Mesenchymal stem cell (in vitro differentiated cells and primary cell): ENCODE data around the gene RRP1.

Experiments
- DNase-seq: peaks from one replicate; pipeline ENCODE4 v3.0.0-alpha.2; 2013
- H2AFZ ChIP-seq: one replicate; pipeline ENCODE4 v1.6.1; 2013; ENCODE audit warnings: low read depth, mild to moderate bottlenecking, control low read depth, inconsistent platforms, low read length, moderate library complexity
- H2AK5ac ChIP-seq: 2 replicates; pipeline ENCODE4 v1.6.1; 2013; ENCODE audit warnings: low read length, moderate library complexity, mild to moderate bottlenecking, inconsistent platforms; ENCODE audit not compliant: severe bottlenecking
- H2BK120ac ChIP-seq: one replicate; pipeline ENCODE4 v1.6.1; 2013; ENCODE audit warnings: low read depth, mild to moderate bottlenecking, inconsistent platforms, low read length, moderate library complexity
- H2BK12ac ChIP-seq, 2 experiments: one replicate each; pipeline ENCODE4 v1.6.1; 2013; ENCODE audit warnings: inconsistent platforms in 2 of 2, low read length in 2 of 2, mild to moderate bottlenecking in 2 of 2, moderate library complexity in 2 of 2, control low read depth in 1 of 2
- H2BK15ac ChIP-seq: one replicate; pipeline ENCODE4 v1.6.1; 2013; ENCODE audit warnings: mild to moderate bottlenecking, low read depth, inconsistent platforms; ENCODE audit not compliant: poor library complexity, severe bottlenecking
- H2BK5ac ChIP-seq: 2 replicates; pipeline ENCODE4 v1.6.1; 2013; ENCODE audit warnings: low read depth, mild to moderate bottlenecking, low read length, control low read depth, inconsistent platforms; ENCODE audit not compliant: poor library complexity, severe bottlenecking
- H3K14ac ChIP-seq, 2 experiments: one replicate each; pipeline ENCODE4 v1.6.1; 2013; ENCODE audit warnings: inconsistent platforms in 2 of 2, low read length in 2 of 2, control low read depth in 1 of 2, mild to moderate bottlenecking in 1 of 2, moderate library complexity in 1 of 2
- H3K18ac ChIP-seq, 2 experiments: one replicate each; pipeline ENCODE4 v1.6.1; 2013; ENCODE audit warnings: inconsistent platforms in 2 of 2, low read length in 2 of 2, control low read depth in 1 of 2, low read depth in 1 of 2, mild to moderate bottlenecking in 1 of 2
- H3K23ac ChIP-seq, 2 experiments: one replicate each; pipeline ENCODE4 v1.6.1; 2013; ENCODE audit warnings: inconsistent platforms in 2 of 2, low read length in 2 of 2, mild to moderate bottlenecking in 2 of 2, moderate library complexity in 2 of 2, control low read depth in 1 of 2
- H3K27ac ChIP-seq: 2 replicates; pipeline ENCODE4 v1.5.1; 2013; ENCODE audit warnings: mild to moderate bottlenecking, moderate library complexity, low read length, control low read depth, inconsistent platforms; ENCODE audit not compliant: poor library complexity, severe bottlenecking
- H3K27me3 ChIP-seq, 2 experiments: 2 replicates each; pipeline versions ENCODE4 v1.6.1 to v1.7.0; 2013; ENCODE audit warnings: low read length in 2 of 2, mild to moderate bottlenecking in 2 of 2, moderate library complexity in 2 of 2, control low read depth in 1 of 2, inconsistent platforms in 1 of 2; ENCODE audit not compliant: control insufficient read depth in 1 of 2, insufficient read depth in 1 of 2
- H3K36me3 ChIP-seq, 2 experiments: 2 replicates each; pipeline versions ENCODE4 v1.6.1 to v1.7.0; 2013; ENCODE audit warnings: low read length in 2 of 2, control low read depth in 1 of 2, inconsistent platforms in 1 of 2, low read depth in 1 of 2, mild to moderate bottlenecking in 1 of 2; ENCODE audit not compliant: insufficient read depth in 2 of 2, control insufficient read depth in 1 of 2
- H3K4ac ChIP-seq, 2 experiments: one replicate each; pipeline ENCODE4 v1.6.1; 2013; ENCODE audit warnings: inconsistent platforms in 2 of 2, low read length in 2 of 2, mild to moderate bottlenecking in 2 of 2, moderate library complexity in 2 of 2, control low read depth in 1 of 2, low read depth in 1 of 2
- H3K4me1 ChIP-seq: 2 replicates; pipeline ENCODE4 v1.6.1; 2013; ENCODE audit warnings: low read depth, low read length, control low read depth; ENCODE audit not compliant: control insufficient read depth, insufficient read depth
- H3K4me2 ChIP-seq: 2 replicates; pipeline ENCODE4 v1.6.1; 2013; ENCODE audit warnings: low read length, mild to moderate bottlenecking, inconsistent platforms; ENCODE audit not compliant: poor library complexity, severe bottlenecking
- H3K4me3 ChIP-seq, 2 experiments: 2 replicates each; pipeline versions ENCODE4 v1.5.1 to v1.7.0; 2013; ENCODE audit warnings: low read length in 2 of 2, mild to moderate bottlenecking in 2 of 2, control low read depth in 1 of 2, low read depth in 1 of 2; ENCODE audit not compliant: insufficient read depth in 1 of 2
- H3K79me1 ChIP-seq: replicated peaks from 2 replicates; pipeline ENCODE4 v1.6.1; 2013; ENCODE audit warnings: mild to moderate bottlenecking, control low read depth, low read length, inconsistent platforms; ENCODE audit not compliant: poor library complexity, severe bottlenecking
- H3K9ac ChIP-seq: 2 replicates; pipeline ENCODE4 v1.7.0; 2013; ENCODE audit warnings: mild to moderate bottlenecking, low read length, moderate library complexity
- H3K9me3 ChIP-seq: 2 replicates; pipeline ENCODE4 v1.7.0; 2013; ENCODE audit warnings: mild to moderate bottlenecking, low read length; ENCODE audit not compliant: control insufficient read depth
- H4K8ac ChIP-seq: one replicate; pipeline ENCODE4 v1.6.1; 2013; ENCODE audit warnings: inconsistent platforms, mild to moderate bottlenecking, low read length, moderate library complexity
- H4K91ac ChIP-seq: one replicate; pipeline ENCODE4 v1.6.1; 2013; ENCODE audit warnings: mild to moderate bottlenecking, low read length, inconsistent platforms
- WGBS: methylation state at CpG from one replicate; pipeline ENCODE4 v1.1.7; 2013; ENCODE audit warnings: mixed read lengths; 5-methylcytosine and 5-hydroxymethylcytosine counted together

RRP1 gene

GRCh38 chr21:43825936-43826622 is 36.7 kb downstream of the RRP1 start:
- Histone ChIP-seq H3K4me2 (no peak overlapping the region), H3K4ac (no peak overlapping the region), H3K23ac (no peak overlapping the region), H3K9ac (no peak overlapping the region), H4K91ac (no peak overlapping the region), H3K4me3 (no peak overlapping the region), H4K8ac (no peak overlapping the region), H3K27ac (no peak overlapping the region), H2BK5ac (no peak overlapping the region), H2BK15ac (no peak overlapping the region), H3K36me3 (no peaks in the 10 kb centered on the region), H2AFZ (no peak overlapping the region), H2AK5ac (no peak overlapping the region), H3K18ac (no peak overlapping the region), H3K9me3 (no peaks in the 10 kb centered on the region), H3K79me1 (no peaks in the 10 kb centered on the region), H3K14ac (no peak overlapping the region), H2BK120ac (no peak overlapping the region), H3K4me1 (peaks cover 2% of the 10 kb centered on the region), H2BK12ac (no peak overlapping the region), H3K27me3 (peaks cover 9 to 28% of the 10 kb centered on the region in 2 experiments)
- DNase-seq = no peak
- WGBS = 80% methylated on average over 31 of the region's 31 CpGs

- Histone ChIP-seq H3K9me3 (no peaks in the 10 kb centered on the region), H2BK15ac (no peak overlapping the region), H3K79me1 (no peaks in the 10 kb centered on the region), H3K14ac (no peak overlapping the region), H3K27me3 (peaks cover 13 to 33% of the 10 kb centered on the region in 2 experiments), H3K23ac (peak overlapping the region in 1 of 2 experiments; percentile 23), H3K4ac (no peak overlapping the region), H3K9ac (peak overlapping the region; percentile 57), H2AK5ac (no peak overlapping the region), H3K18ac (no peak overlapping the region), H3K4me1 (peaks cover 2% of the 10 kb centered on the region), H2BK120ac (no peak overlapping the region), H4K91ac (no peak overlapping the region), H2BK5ac (no peak overlapping the region), H4K8ac (no peak overlapping the region), H3K4me3 (peak overlapping the region in 1 of 2 experiments; percentile 10), H3K4me2 (no peak overlapping the region), H2BK12ac (no peak overlapping the region), H3K27ac (no peak overlapping the region), H3K36me3 (no peaks in the 10 kb centered on the region), H2AFZ (no peak overlapping the region)
- WGBS = 93% methylated on average over 8 of the region's 8 CpGs
- no peak for DNase-seq
Observed at GRCh38 chr21:43826623-43826974, 37.2 kb downstream of the RRP1 start.

- no peak overlapping the region for H3K14ac ChIP-seq
- WGBS = 76% methylated on average over 15 of the region's 18 CpGs
Observed at GRCh38 chr21:43827015-43827611, 37.7 kb downstream of the RRP1 start.

GRCh38 chr21:43829161-43829560 is 39.8 kb downstream of the RRP1 start:
- no peaks in the 10 kb centered on the region for H3K9me3 ChIP-seq
- H3K4me3 ChIP-seq = no peak overlapping the region
- H3K36me3 ChIP-seq = no peaks in the 10 kb centered on the region
- H2AFZ ChIP-seq = no peak overlapping the region
- no peak for DNase-seq
- H2BK12ac ChIP-seq = no peak overlapping the region
- peaks cover 13 to 47% of the 10 kb centered on the region in 2 experiments for H3K27me3 ChIP-seq
- H2BK5ac ChIP-seq = no peak overlapping the region
- H3K18ac ChIP-seq = no peak overlapping the region
- no peak overlapping the region for H3K14ac ChIP-seq
- H2BK15ac ChIP-seq = no peak overlapping the region
- H3K79me1 ChIP-seq = no peaks in the 10 kb centered on the region
- 91% methylated on average over 12 of the region's 12 CpGs for WGBS
- H2AK5ac ChIP-seq = no peak overlapping the region
- H4K8ac ChIP-seq = no peak overlapping the region
- no peak overlapping the region for H3K23ac ChIP-seq
- H3K4me2 ChIP-seq = no peak overlapping the region
- H4K91ac ChIP-seq = no peak overlapping the region
- H2BK120ac ChIP-seq = no peak overlapping the region
- H3K9ac ChIP-seq = no peak overlapping the region
- no peak overlapping the region for H3K4ac ChIP-seq
- H3K4me1 ChIP-seq = peaks cover 2% of the 10 kb centered on the region
- H3K27ac ChIP-seq = no peak overlapping the region

More at GRCh38 chr21:43827015-43827611, 37.7 kb downstream of the RRP1 start:
- Histone ChIP-seq H3K27me3 (peaks cover 13 to 38% of the 10 kb centered on the region in 2 experiments), H3K4me3 (no peak overlapping the region), H3K36me3 (no peaks in the 10 kb centered on the region), H3K9me3 (no peaks in the 10 kb centered on the region), H3K79me1 (no peaks in the 10 kb centered on the region), H3K23ac (no peak overlapping the region), H3K4me2 (no peak overlapping the region), H3K27ac (no peak overlapping the region), H2AK5ac (no peak overlapping the region), H4K91ac (no peak overlapping the region), H2BK12ac (no peak overlapping the region), H2BK5ac (no peak overlapping the region), H2AFZ (no peak overlapping the region), H4K8ac (no peak overlapping the region), H2BK15ac (no peak overlapping the region), H3K4ac (no peak overlapping the region), H3K9ac (peak overlapping the region; percentile 57), H3K4me1 (peaks cover 2% of the 10 kb centered on the region), H2BK120ac (no peak overlapping the region), H3K18ac (no peak overlapping the region)
- DNase-seq = peak; percentile 61
